Fibroblast of skin of abdomen (primary cell): Measurements from ENCODE around the gene ATL1.
"Not testable (repeated sequence)": the region's sequence is repeated elsewhere in the genome, so short reads cannot be mapped to it uniquely, and the experiment has no call there.

Experiments used
- DNase-seq: peaks from one replicate; pipeline ENCODE4 v3.0.0-alpha.2; 2013

The ATL1 gene

GRCh38 chr14:50659327-50659974 lies 99.5 kb downstream of the ATL1 start:
- DNase-seq = no peak

- DNase-seq = not testable (repeated sequence)
Observed at GRCh38 chr14:50664579-50664978, 104.6 kb downstream of the ATL1 start.

GRCh38 chr14:50665300-50665699 lies 105.4 kb downstream of the ATL1 start:
- not testable (repeated sequence) for DNase-seq

GRCh38 chr14:50666772-50667683 lies 107.1 kb downstream of the ATL1 start:
- DNase-seq = peak; percentile 78

GRCh38 chr14:50667684-50667995 lies 107.7 kb downstream of the ATL1 start:
- no peak for DNase-seq

GRCh38 chr14:50667996-50668825 lies 108.3 kb downstream of the ATL1 start, which contains the start of gene SAV1:
Gene SAV1, minus strand, starts transcription at chr14:50668306. Its CDS starts 339 bp downstream, at chr14:50667967.
- peak; percentile 94 for DNase-seq

GRCh38 chr14:50668826-50669143 lies 108.8 kb downstream of the ATL1 start:
- no peak for DNase-seq

- no peak for DNase-seq
Observed at GRCh38 chr14:50669441-50669986, 109.6 kb downstream of the ATL1 start.

- DNase-seq = peak; percentile 39
Observed at GRCh38 chr14:50670196-50670865, 110.4 kb downstream of the ATL1 start.

GRCh38 chr14:50670866-50671256 lies 110.9 kb downstream of the ATL1 start:
- no peak for DNase-seq

- DNase-seq = peak; percentile 77
Observed at GRCh38 chr14:50675597-50675996, 115.7 kb downstream of the ATL1 start.

- no peak for DNase-seq
Observed at GRCh38 chr14:50676814-50677516, 117.0 kb downstream of the ATL1 start.

GRCh38 chr14:50677527-50678063 lies 117.7 kb downstream of the ATL1 start:
- DNase-seq = peak; percentile 69

GRCh38 chr14:50678163-50678562 lies 118.2 kb downstream of the ATL1 start:
- DNase-seq = no peak

- DNase-seq = no peak
Observed at GRCh38 chr14:50679674-50680073, 119.7 kb downstream of the ATL1 start.
